ENCODE results near the gene EXOC4.

DNA sequence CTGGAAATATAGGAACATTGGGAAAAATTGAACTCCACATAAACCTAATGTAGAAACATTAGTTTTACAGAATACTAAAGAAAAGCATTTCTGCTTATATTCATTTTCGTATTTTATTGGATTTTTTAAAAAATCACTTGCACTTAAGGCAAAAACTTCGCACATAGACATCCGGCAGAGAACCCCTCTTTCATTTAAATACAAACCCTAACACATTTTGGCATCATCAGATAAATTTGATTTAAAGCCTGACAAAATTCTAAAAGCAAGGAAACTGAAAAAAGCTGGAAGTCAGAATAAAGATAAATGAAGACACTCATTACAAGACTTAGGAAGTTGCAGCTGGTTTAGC lies 396 bp upstream of the EXOC4 start:
- TF ChIP-seq CTCF (IDR thresholded peaks at IDR 0.05) (no peak), POLR2AphosphoS5 (IDR thresholded peaks at IDR 0.05) (no peak)
